ENCODE measurements around the gene GTF3C1. TPM values are rescaled to one million over a fixed set of nuclear protein-coding genes. Genes with fewer than 3 reads are reported as not detected.
A peak's percentile ranks its signal among the peaks of the same experiment; 100 is the strongest.

Gene GTF3C1
- total and polyA plus RNA-seq, 2 of the 13 experiments (the other 11 are each of a cell fraction or from before 2014, with no cell fraction given) = 29.2 to 72.7 TPM

- TF ChIP-seq ZNF383 (CRISPR knock-in tag; IDR thresholded peaks at IDR 0.05; ENCODE audit: borderline replicate concordance) (no peak), KLF13 (CRISPR knock-in tag; IDR thresholded peaks at IDR 0.05) (no peak), MTA1 (CRISPR knock-in tag; IDR thresholded peaks at IDR 0.05; ENCODE audit: borderline replicate concordance) (peak; percentile 88), TEAD3 (CRISPR knock-in tag; optimal IDR thresholded peaks at IDR 0.05; ENCODE audit: borderline replicate concordance) (peak; percentile 97), TRIM22 (IDR thresholded peaks at IDR 0.05) (no peak), NR2F2 (IDR thresholded peaks at IDR 0.05; ENCODE audit: borderline replicate concordance, low read depth) (peak; percentile 80), ZNF407 (CRISPR knock-in tag; IDR thresholded peaks at IDR 0.05; ENCODE audit: not compliant biosample characterization) (peak; percentile 15), NFYB (CRISPR knock-in tag; IDR thresholded peaks at IDR 0.05) (peak; percentile 49), RBAK (CRISPR knock-in tag; IDR thresholded peaks at IDR 0.05) (0 out of 2 replicates have a peak, but pooled peaks have one; percentile 56), ZBTB38 (CRISPR knock-in tag; IDR thresholded peaks at IDR 0.05) (peak; percentile 100), SOX6 (IDR thresholded peaks at IDR 0.05) (no peak), SOX6 (CRISPR knock-in tag; IDR thresholded peaks at IDR 0.05) (peak; percentile 51; the same call in 1 of the 2 replicates), PHF5A (CRISPR knock-in tag; IDR thresholded peaks at IDR 0.05; ENCODE audit: low read depth, unreplicated experiment) (peak; percentile 63), ZBTB25 (CRISPR knock-in tag; IDR thresholded peaks at IDR 0.05) (no peak), SIN3A (IDR thresholded peaks at IDR 0.05; ENCODE audit: borderline replicate concordance, low read depth, low read length) (peak; percentile 74; the same call in 1 of the 2 replicates), NCOR1 (IDR thresholded peaks at IDR 0.05; ENCODE audit: borderline replicate concordance, low read length) (peak; percentile 57; the same call in 1 of the 2 replicates)
- TF ChIP-seq, protein P1, sequence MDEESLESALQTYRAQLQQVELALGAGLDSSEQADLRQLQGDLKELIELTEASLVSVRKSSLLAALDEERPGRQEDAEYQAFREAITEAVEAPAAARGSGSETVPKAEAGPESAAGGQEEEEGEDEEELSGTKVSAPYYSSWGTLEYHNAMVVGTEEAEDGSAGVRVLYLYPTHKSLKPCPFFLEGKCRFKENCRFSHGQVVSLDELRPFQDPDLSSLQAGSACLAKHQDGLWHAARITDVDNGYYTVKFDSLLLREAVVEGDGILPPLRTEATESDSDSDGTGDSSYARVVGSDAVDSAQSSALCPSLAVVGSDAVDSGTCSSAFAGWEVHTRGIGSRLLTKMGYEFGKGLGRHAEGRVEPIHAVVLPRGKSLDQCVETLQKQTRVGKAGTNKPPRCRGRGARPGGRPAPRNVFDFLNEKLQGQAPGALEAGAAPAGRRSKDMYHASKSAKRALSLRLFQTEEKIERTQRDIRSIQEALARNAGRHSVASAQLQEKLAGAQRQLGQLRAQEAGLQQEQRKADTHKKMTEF (CRISPR knock-in tag; IDR thresholded peaks at IDR 0.05) = peak; percentile 78
Measured at GRCh38 chr16:27470567-27471431, 78.9 kb downstream of the GTF3C1 start (continued).

Measured in HepG2 (cell line).